22Rv1 (cell line): ENCODE results near the gene GOLGA6L26.
"Not testable (repeated sequence)": the region's sequence is repeated elsewhere in the genome, so short reads cannot be mapped to it uniquely, and the experiment has no call there.

Source experiments
- CTCF ChIP-seq: fragments of 450-650 bp; IDR thresholded peaks from 2 replicates; pipeline ENCODE4 v1.5.1; 2017; ENCODE audit warnings: mild to moderate bottlenecking
- ZFX ChIP-seq: fragments of 450-650 bp; IDR thresholded peaks from 2 replicates; pipeline ENCODE4 v1.6.1; 2017; ENCODE audit warnings: antibody characterized with exemption, borderline replicate concordance

GRCh38 chr15:23364261-23364660, 30.3 kb upstream of the GOLGA6L26 start:
- TF ChIP-seq CTCF, ZFX: not testable (repeated sequence)
